ENCODE measurements around the gene MNDA. TPM values are rescaled to one million over a fixed set of nuclear protein-coding genes. Genes with fewer than 3 reads are reported as not detected.

MNDA gene
- total RNA-seq, 2 donors from 2014 or later, result 3.0 to 3.1 TPM

- H3K27me3 ChIP-seq, result no peaks in the 10 kb centered on the region
- DNase-seq, result no peak
- H3K9me3 ChIP-seq, result no peaks in the 10 kb centered on the region
- H3K4me3 ChIP-seq, result no peak overlapping the region
- no peaks in the 10 kb centered on the region for H3K36me3 ChIP-seq (replicated peaks in 1 of 2; ENCODE audit: insufficient read depth in 1 of 2, low read depth in 2 of 2)
- no peaks in the 10 kb centered on the region for H3K4me1 ChIP-seq
- no peak for ATAC-seq
- H3K27ac ChIP-seq, result no peak overlapping the region
- no peak for TF ChIP-seq POLR2A (IDR thresholded peaks at IDR 0.05)
- TF ChIP-seq CTCF (IDR thresholded peaks at IDR 0.05), result no peak
- intact Hi-C loops (cut with DNase I), result no loop called here
- 65 to 71% methylated on average over 2 of the region's 2 CpGs for WGBS, 2 donors
These were observed 67.6 kb downstream of the MNDA start for GRCh38 chr1:158898722-158899121.

Small RNA genes within 50 kb of the gene (small RNA-seq; reads per million reads assigned to genes)
- gene OR2AQ1P, result not detected

Other genes with a start within 250 kb of the MNDA start
- gene OR10Z1, start 226.1 kb upstream of the MNDA start, total RNA-seq, result not detected
- not detected for gene SPTA1, start 144.6 kb upstream of the MNDA start, total RNA-seq
- not detected for gene OR6K2, start 130.7 kb upstream of the MNDA start, total RNA-seq
- gene OR6K3, start 110.6 kb upstream of the MNDA start, total RNA-seq, result not detected
- not detected for gene OR6K6, start 76.6 kb upstream of the MNDA start, total RNA-seq
- not detected for gene OR6N1, start 59.2 kb upstream of the MNDA start, total RNA-seq
- not detected for gene OR6N2, start 50.1 kb upstream of the MNDA start, total RNA-seq
- 1 to 10 TPM in 1 of 2 donors, under 1 TPM in 1; 0.66 to 1.6 TPM for gene PYHIN1, start 100.2 kb downstream of the MNDA start, total RNA-seq
- gene IFI16, start 178.6 kb downstream of the MNDA start, total RNA-seq, result 10 to 100 TPM; 10.9 to 11.2 TPM
- gene AIM2, start 245.4 kb downstream of the MNDA start, total RNA-seq, result not detected